ENCODE data around the gene CDK19.

- TF ChIP-seq CTCF (IDR thresholded peaks at IDR 0.05) (no peak), POLR2A (IDR thresholded peaks at IDR 0.05) (no peak)
These were observed 150.3 kb downstream of the CDK19 start for GRCh38 chr6:110664933-110665332.

All from adrenal gland (tissue), 5 donors.